Measurements from ENCODE around the gene MRPL52.

GRCh38 chr14:22839159-22839779 is 9.6 kb downstream of the MRPL52 start:
- no peak for TF ChIP-seq POLR2AphosphoS5 (IDR thresholded peaks at IDR 0.05; ENCODE audit: low read depth, low read length)
- TF ChIP-seq POLR2A (IDR thresholded peaks at IDR 0.05; ENCODE audit: low read depth, low read length), result no peak
- no peak for TF ChIP-seq TAF1 (IDR thresholded peaks at IDR 0.05; ENCODE audit: borderline replicate concordance, low read depth, low read length)
